Sigmoid colon (tissue), 4 donors: ENCODE data around the gene COL9A3.

ENCODE experiments used
- EP300 ChIP-seq, 4 donors: sonication (generic); formaldehyde crosslinking; IDR thresholded peaks; one replicate each; pipeline ENCODE4 v1.6.1; 2017; ENCODE audit warnings: antibody characterized with exemption in 4 of 4
- TF ChIP-seq, protein P1 (sequence below), 4 experiments: fragments of 450-650 bp in 3 of 4; fragments of 200-600 bp in 1 of 4; IDR thresholded peaks; one replicate each; pipeline ENCODE4 v1.5.1; 2016 to 2019; ENCODE audit warnings: antibody characterized with exemption in 4 of 4, mild to moderate bottlenecking in 3 of 4, moderate library complexity in 2 of 4

GRCh38 chr20:62826646-62827310, 9.9 kb downstream of the COL9A3 start:
- TF ChIP-seq EP300 (IDR thresholded peaks at IDR 0.05) = no peak
- TF ChIP-seq, protein P1, sequence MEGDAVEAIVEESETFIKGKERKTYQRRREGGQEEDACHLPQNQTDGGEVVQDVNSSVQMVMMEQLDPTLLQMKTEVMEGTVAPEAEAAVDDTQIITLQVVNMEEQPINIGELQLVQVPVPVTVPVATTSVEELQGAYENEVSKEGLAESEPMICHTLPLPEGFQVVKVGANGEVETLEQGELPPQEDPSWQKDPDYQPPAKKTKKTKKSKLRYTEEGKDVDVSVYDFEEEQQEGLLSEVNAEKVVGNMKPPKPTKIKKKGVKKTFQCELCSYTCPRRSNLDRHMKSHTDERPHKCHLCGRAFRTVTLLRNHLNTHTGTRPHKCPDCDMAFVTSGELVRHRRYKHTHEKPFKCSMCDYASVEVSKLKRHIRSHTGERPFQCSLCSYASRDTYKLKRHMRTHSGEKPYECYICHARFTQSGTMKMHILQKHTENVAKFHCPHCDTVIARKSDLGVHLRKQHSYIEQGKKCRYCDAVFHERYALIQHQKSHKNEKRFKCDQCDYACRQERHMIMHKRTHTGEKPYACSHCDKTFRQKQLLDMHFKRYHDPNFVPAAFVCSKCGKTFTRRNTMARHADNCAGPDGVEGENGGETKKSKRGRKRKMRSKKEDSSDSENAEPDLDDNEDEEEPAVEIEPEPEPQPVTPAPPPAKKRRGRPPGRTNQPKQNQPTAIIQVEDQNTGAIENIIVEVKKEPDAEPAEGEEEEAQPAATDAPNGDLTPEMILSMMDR (IDR thresholded peaks at IDR 0.05) = no peak
